Immature natural killer cell (primary cell): ENCODE data around the gene APPBP2. TPM values are rescaled to one million over a fixed set of nuclear protein-coding genes. Genes with fewer than 3 reads are reported as not detected.

Source experiments
- DNase-seq, 3 donors: peaks; one replicate each; pipeline ENCODE4 v3.0.0; 2022; ENCODE audit warnings: mixed read lengths in 1 of 3
- H3K27ac Mint-ChIP-seq, 6 donors: one replicate each; pipeline ENCODE4 v1.8.0; 2020; ENCODE audit warnings: mixed read lengths in 6 of 6, mild to moderate bottlenecking in 5 of 6, inconsistent platforms in 4 of 6, moderate library complexity in 3 of 6
- H3K27me3 Mint-ChIP-seq, 3 donors: one replicate each; pipeline ENCODE4 v1.8.0; 2020 to 2021; ENCODE audit warnings: low read depth in 3 of 3, mild to moderate bottlenecking in 3 of 3, mixed read lengths in 3 of 3, moderate library complexity in 3 of 3, inconsistent platforms in 1 of 3
- H3K36me3 Mint-ChIP-seq, 3 donors: one replicate each; pipeline ENCODE4 v1.8.0; 2020; ENCODE audit warnings: mixed read lengths in 3 of 3, inconsistent platforms in 2 of 3, mild to moderate bottlenecking in 2 of 3
- H3K4me1 Mint-ChIP-seq, 2 donors: one replicate each; pipeline ENCODE4 v1.8.0; 2020; ENCODE audit warnings: inconsistent platforms in 2 of 2, mild to moderate bottlenecking in 2 of 2, mixed read lengths in 2 of 2, moderate library complexity in 1 of 2
- H3K4me3 Mint-ChIP-seq, 5 donors: one replicate each; pipeline ENCODE4 v1.8.0; 2020; ENCODE audit warnings: mild to moderate bottlenecking in 5 of 5, mixed read lengths in 5 of 5, inconsistent platforms in 3 of 5, moderate library complexity in 3 of 5
- H3K9me3 Mint-ChIP-seq, 6 donors: one replicate each; pipeline ENCODE4 v1.8.0; 2020; ENCODE audit warnings: mild to moderate bottlenecking in 6 of 6, mixed read lengths in 6 of 6, inconsistent platforms in 4 of 6, moderate library complexity in 3 of 6
- polyA plus RNA-seq, 3 donors: library from polyadenylated mRNA; unstranded; fragments of 300-500 nt; fragmentation: Illumina TruSeq; gene quantifications; one replicate each; pipeline ENCODE4 v1.2.3, GENCODE V29; 2021

APPBP2 gene
- polyA plus RNA-seq, 3 donors from 2014 or later, result 9.4 to 25.5 (median 16.3) TPM

- Mint-ChIP-seq H3K4me3 (no peak overlapping the region), H3K9me3 (no peaks in the 10 kb centered on the region), H3K27ac (no peak overlapping the region), H3K4me1 (no peaks in the 10 kb centered on the region), H3K36me3 (no peaks in the 10 kb centered on the region), H3K27me3 (no peaks in the 10 kb centered on the region)
- DNase-seq, result no peak
Observed at GRCh38 chr17:60545465-60546191, 19.6 kb upstream of the APPBP2 start.

GRCh38 chr17:60542071-60542470 lies 16.0 kb upstream of the APPBP2 start:
- no peak for DNase-seq
- H3K4me3 Mint-ChIP-seq, result no peak overlapping the region
- no peaks in the 10 kb centered on the region for H3K9me3 Mint-ChIP-seq
- H3K27ac Mint-ChIP-seq, result no peak overlapping the region
- H3K27me3 Mint-ChIP-seq, result peaks cover 0 to 2% (median 0%) of the 10 kb centered on the region in 3 donors
- H3K4me1 Mint-ChIP-seq, result no peaks in the 10 kb centered on the region
- H3K36me3 Mint-ChIP-seq, result no peaks in the 10 kb centered on the region

GRCh38 chr17:60540460-60540859 lies 14.4 kb upstream of the APPBP2 start:
- H3K4me1 Mint-ChIP-seq, result no peaks in the 10 kb centered on the region
- H3K27me3 Mint-ChIP-seq, result peaks cover 0 to 2% (median 0%) of the 10 kb centered on the region in 3 donors
- no peak overlapping the region for H3K27ac Mint-ChIP-seq
- no peak overlapping the region for H3K4me3 Mint-ChIP-seq
- no peak for DNase-seq
- no peaks in the 10 kb centered on the region for H3K9me3 Mint-ChIP-seq
- H3K36me3 Mint-ChIP-seq, result no peaks in the 10 kb centered on the region

- H3K27ac Mint-ChIP-seq, result no peak overlapping the region
- H3K9me3 Mint-ChIP-seq, result no peaks in the 10 kb centered on the region
- H3K36me3 Mint-ChIP-seq, result no peaks in the 10 kb centered on the region
- no peak for DNase-seq
- no peaks in the 10 kb centered on the region for H3K4me1 Mint-ChIP-seq
- H3K27me3 Mint-ChIP-seq, result peaks cover 0 to 2% (median 0%) of the 10 kb centered on the region in 3 donors
- no peak overlapping the region for H3K4me3 Mint-ChIP-seq
Observed at GRCh38 chr17:60539807-60540206, 13.8 kb upstream of the APPBP2 start.

GRCh38 chr17:60538726-60539125 lies 12.7 kb upstream of the APPBP2 start:
- H3K9me3 Mint-ChIP-seq, result no peaks in the 10 kb centered on the region
- H3K36me3 Mint-ChIP-seq, result no peaks in the 10 kb centered on the region
- DNase-seq, result no peak
- no peaks in the 10 kb centered on the region for H3K4me1 Mint-ChIP-seq
- no peak overlapping the region for H3K4me3 Mint-ChIP-seq
- no peak overlapping the region for H3K27ac Mint-ChIP-seq
- peaks cover 0 to 2% (median 0%) of the 10 kb centered on the region in 3 donors for H3K27me3 Mint-ChIP-seq

GRCh38 chr17:60535382-60536279 lies 9.6 kb upstream of the APPBP2 start:
- H3K27me3 Mint-ChIP-seq, result peaks cover 0 to 5% (median 3%) of the 10 kb centered on the region in 3 donors
- H3K4me3 Mint-ChIP-seq, result no peak overlapping the region
- H3K36me3 Mint-ChIP-seq, result no peaks in the 10 kb centered on the region
- H3K4me1 Mint-ChIP-seq, result no peaks in the 10 kb centered on the region
- H3K9me3 Mint-ChIP-seq, result no peaks in the 10 kb centered on the region
- DNase-seq, result no peak
- H3K27ac Mint-ChIP-seq, result no peak overlapping the region

GRCh38 chr17:60534613-60535157 lies 8.6 kb upstream of the APPBP2 start:
- no peak overlapping the region for H3K4me3 Mint-ChIP-seq
- no peaks in the 10 kb centered on the region for H3K4me1 Mint-ChIP-seq
- no peaks in the 10 kb centered on the region for H3K36me3 Mint-ChIP-seq
- H3K27me3 Mint-ChIP-seq, result peaks cover 0 to 5% (median 3%) of the 10 kb centered on the region in 3 donors
- DNase-seq, result no peak
- no peaks in the 10 kb centered on the region for H3K9me3 Mint-ChIP-seq
- no peak overlapping the region for H3K27ac Mint-ChIP-seq

- Mint-ChIP-seq H3K27ac (no peak overlapping the region), H3K27me3 (peaks cover 0 to 5% (median 3%) of the 10 kb centered on the region in 3 donors), H3K4me1 (no peaks in the 10 kb centered on the region), H3K36me3 (no peaks in the 10 kb centered on the region), H3K9me3 (no peaks in the 10 kb centered on the region), H3K4me3 (no peak overlapping the region)
- DNase-seq, result no peak
Observed at GRCh38 chr17:60534010-60534555, 8.0 kb upstream of the APPBP2 start.

- no peak for DNase-seq
- Mint-ChIP-seq H3K27me3 (peaks cover 0 to 3% (median 3%) of the 10 kb centered on the region in 3 donors), H3K9me3 (no peaks in the 10 kb centered on the region), H3K4me1 (peaks cover 19% of the 10 kb centered on the region in 2 donors), H3K4me3 (no peak overlapping the region), H3K27ac (no peak overlapping the region), H3K36me3 (no peaks in the 10 kb centered on the region)
Observed at GRCh38 chr17:60529806-60530205, 3.8 kb upstream of the APPBP2 start.

GRCh38 chr17:60528828-60529227 lies 2.8 kb upstream of the APPBP2 start:
- no peak for DNase-seq
- Mint-ChIP-seq H3K27ac (no peak overlapping the region), H3K27me3 (peaks cover 0 to 3% (median 3%) of the 10 kb centered on the region in 3 donors), H3K9me3 (no peaks in the 10 kb centered on the region), H3K4me1 (peaks cover 28 to 29% of the 10 kb centered on the region in 2 donors), H3K4me3 (no peak overlapping the region), H3K36me3 (no peaks in the 10 kb centered on the region)

GRCh38 chr17:60527701-60528100 lies 1.7 kb upstream of the APPBP2 start:
- H3K36me3 Mint-ChIP-seq, result no peaks in the 10 kb centered on the region
- peaks cover 35 to 39% of the 10 kb centered on the region in 2 donors for H3K4me1 Mint-ChIP-seq
- no peaks in the 10 kb centered on the region for H3K9me3 Mint-ChIP-seq
- peaks cover 0 to 3% (median under 1%) of the 10 kb centered on the region in 3 donors for H3K27me3 Mint-ChIP-seq
- DNase-seq, result no peak
- peak overlapping the region in 4 of 5 donors; percentile 44 to 62 (median 50) for H3K4me3 Mint-ChIP-seq
- H3K27ac Mint-ChIP-seq, result peak overlapping the region in 2 of 6 donors; percentile 37 to 45

GRCh38 chr17:60526726-60527125 lies 684 bp upstream of the APPBP2 start:
- Mint-ChIP-seq H3K27ac (peak overlapping the region; percentile 97 to 99 (median 98)), H3K4me3 (peak overlapping the region; percentile 97 to 100 (median 99)), H3K27me3 (no peaks in the 10 kb centered on the region), H3K4me1 (peaks cover 45 to 49% of the 10 kb centered on the region in 2 donors), H3K36me3 (no peaks in the 10 kb centered on the region), H3K9me3 (no peaks in the 10 kb centered on the region)
- no peak for DNase-seq

- Mint-ChIP-seq H3K27ac (peak overlapping the region; percentile 97 to 99 (median 98)), H3K4me3 (peak overlapping the region; percentile 97 to 100 (median 99)), H3K9me3 (no peaks in the 10 kb centered on the region), H3K36me3 (peaks cover 0 to 6% (median 0%) of the 10 kb centered on the region in 3 donors), H3K4me1 (peaks cover 55 to 62% of the 10 kb centered on the region in 2 donors), H3K27me3 (no peaks in the 10 kb centered on the region)
- no peak for DNase-seq
Observed at GRCh38 chr17:60525328-60525684, 736 bp downstream of the APPBP2 start.
